ENCODE data around the gene BCOR. TPM values are rescaled to one million over a fixed set of nuclear protein-coding genes. Genes with fewer than 3 reads are reported as not detected.

Gene BCOR
- total RNA-seq, 6 experiments from 2014 or later, result 15.0 to 20.3 (median 18.3) TPM

DNA sequence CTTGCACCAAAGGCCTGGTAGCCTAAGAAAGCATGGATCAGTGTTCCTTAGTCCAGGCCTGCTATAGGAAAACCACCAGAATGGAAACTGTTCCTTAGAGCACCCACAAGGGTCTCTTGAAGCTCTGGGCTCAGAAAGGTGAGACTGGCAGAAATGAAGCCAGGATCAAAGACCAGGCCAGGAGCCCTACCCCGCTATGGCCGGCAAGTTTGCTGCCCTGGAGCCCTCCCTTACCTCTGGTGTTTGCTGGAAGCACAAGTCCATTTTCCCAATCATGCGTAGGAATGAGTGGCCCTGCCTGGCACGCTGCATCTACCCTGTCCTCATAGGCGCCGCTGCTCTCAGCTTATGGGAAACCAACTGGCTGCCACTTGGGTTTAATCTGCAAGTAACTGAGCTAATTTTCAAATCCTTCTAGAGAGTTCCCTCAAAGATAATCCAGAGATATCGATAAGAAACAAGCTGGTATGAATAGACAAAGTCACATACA is 37.4 kb downstream of the BCOR start:
- Mint-ChIP-seq H3K4me3 (no peak overlapping the region), H3K27me3 (ENCODE audit: insufficient read depth) (no peaks in the 10 kb centered on the region; the same call in 1 of the 2 replicates), H3K9me3 (no peaks in the 10 kb centered on the region), H3K4me1 (ENCODE audit: low read depth) (peaks cover 19% of the 10 kb centered on the region), H3K36me3 (ENCODE audit: low read depth) (peaks cover 8% of the 10 kb centered on the region), H3K27ac (no peak overlapping the region)
- DNase-seq, result no peak
- no peak for TF ChIP-seq CTCF (IDR thresholded peaks at IDR 0.05)

DNA sequence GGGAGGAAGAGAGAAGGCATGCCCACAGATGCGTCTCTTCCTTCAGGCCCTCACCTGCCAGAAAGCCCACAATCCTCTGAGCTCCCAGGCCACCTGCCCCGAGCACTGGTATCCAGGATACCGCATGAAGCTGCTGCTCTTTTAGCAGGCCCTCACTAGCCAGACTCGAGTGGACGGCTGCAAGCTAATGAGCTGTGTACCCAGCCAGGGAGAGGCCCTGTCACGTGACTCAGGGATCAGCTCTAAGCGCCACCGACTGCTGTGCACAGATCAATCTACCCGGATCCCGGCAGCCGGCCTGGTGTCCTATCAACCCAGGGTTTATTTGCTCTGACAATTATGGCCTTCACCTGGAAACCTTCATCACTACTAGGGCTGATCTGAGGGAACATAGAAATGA is 39.0 kb downstream of the BCOR start:
- Mint-ChIP-seq H3K9me3 (0 out of 2 replicates have a peak, but pooled peaks cover 2% of the 10 kb centered on the region), H3K27me3 (ENCODE audit: insufficient read depth) (no peaks in the 10 kb centered on the region; the same call in 1 of the 2 replicates), H3K27ac (no peak overlapping the region), H3K4me3 (no peak overlapping the region), H3K4me1 (ENCODE audit: low read depth) (peaks cover 34% of the 10 kb centered on the region), H3K36me3 (ENCODE audit: low read depth) (peaks cover 25% of the 10 kb centered on the region)
- no peak for DNase-seq
- TF ChIP-seq CTCF (IDR thresholded peaks at IDR 0.05), result no peak

GRCh38 chrX:40057405-40057804 is 40.4 kb downstream of the BCOR start:
- Mint-ChIP-seq H3K4me3 (no peak overlapping the region), H3K27me3 (ENCODE audit: insufficient read depth) (no peaks in the 10 kb centered on the region; the same call in 1 of the 2 replicates), H3K27ac (no peak overlapping the region), H3K9me3 (peaks cover 10% of the 10 kb centered on the region), H3K4me1 (ENCODE audit: low read depth) (peaks cover 34% of the 10 kb centered on the region), H3K36me3 (ENCODE audit: low read depth) (peaks cover 36% of the 10 kb centered on the region)
- DNase-seq, result no peak
- peak; percentile 22; the same call in 1 of the 2 replicates for TF ChIP-seq CTCF (IDR thresholded peaks at IDR 0.05)

- no peak for TF ChIP-seq CTCF (IDR thresholded peaks at IDR 0.05)
- Mint-ChIP-seq H3K36me3 (ENCODE audit: low read depth) (peaks cover 44% of the 10 kb centered on the region), H3K9me3 (peaks cover 18% of the 10 kb centered on the region), H3K4me3 (no peak overlapping the region), H3K4me1 (ENCODE audit: low read depth) (peaks cover 34% of the 10 kb centered on the region), H3K27ac (peak overlapping the region; percentile 13), H3K27me3 (ENCODE audit: insufficient read depth) (no peaks in the 10 kb centered on the region; the same call in 1 of the 2 replicates)
- DNase-seq, result no peak
These were observed 41.3 kb downstream of the BCOR start for GRCh38 chrX:40056420-40056819.

DNA sequence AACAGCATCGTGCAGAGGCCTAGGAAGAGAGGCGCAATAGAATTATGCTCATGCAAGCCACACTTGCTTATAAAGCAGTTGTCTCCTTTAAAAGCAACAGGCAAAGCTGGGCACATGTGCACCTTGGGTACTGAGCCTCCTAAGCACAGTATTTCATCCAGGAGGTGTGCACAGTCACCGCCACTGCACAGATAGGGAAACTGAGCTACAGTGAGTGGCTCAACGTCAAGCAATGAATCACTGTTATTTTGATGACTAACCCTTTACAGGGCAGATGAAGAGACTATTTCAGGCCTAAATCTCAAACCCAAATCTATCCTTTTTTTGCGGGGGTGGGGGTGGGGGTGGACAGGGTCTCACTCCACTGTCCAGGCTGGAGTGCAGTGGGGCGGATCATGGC is 42.3 kb downstream of the BCOR start:
- peaks cover 54% of the 10 kb centered on the region for H3K36me3 Mint-ChIP-seq (ENCODE audit: low read depth)
- DNase-seq, result peak; percentile 1
- peaks cover 34% of the 10 kb centered on the region for H3K4me1 Mint-ChIP-seq (ENCODE audit: low read depth)
- H3K4me3 Mint-ChIP-seq, result no peak overlapping the region
- peaks cover 24% of the 10 kb centered on the region for H3K9me3 Mint-ChIP-seq
- no peaks in the 10 kb centered on the region; the same call in 1 of the 2 replicates for H3K27me3 Mint-ChIP-seq (ENCODE audit: insufficient read depth)
- H3K27ac Mint-ChIP-seq, result peak overlapping the region; percentile 69
- no peak for TF ChIP-seq CTCF (IDR thresholded peaks at IDR 0.05)

Data from HFFc6 (cell line).